ENCODE results near the gene UCHL1. TPM values are rescaled to one million over a fixed set of nuclear protein-coding genes. Genes with fewer than 3 reads are reported as not detected.
A peak's percentile ranks its signal among the peaks of the same experiment; 100 is the strongest.

The UCHL1 gene
- total RNA-seq, result 10 to 100 TPM in 3 of 4 donors, 1 to 10 TPM in 1; 7.0 to 61.1 (median 19.0) TPM

DNA sequence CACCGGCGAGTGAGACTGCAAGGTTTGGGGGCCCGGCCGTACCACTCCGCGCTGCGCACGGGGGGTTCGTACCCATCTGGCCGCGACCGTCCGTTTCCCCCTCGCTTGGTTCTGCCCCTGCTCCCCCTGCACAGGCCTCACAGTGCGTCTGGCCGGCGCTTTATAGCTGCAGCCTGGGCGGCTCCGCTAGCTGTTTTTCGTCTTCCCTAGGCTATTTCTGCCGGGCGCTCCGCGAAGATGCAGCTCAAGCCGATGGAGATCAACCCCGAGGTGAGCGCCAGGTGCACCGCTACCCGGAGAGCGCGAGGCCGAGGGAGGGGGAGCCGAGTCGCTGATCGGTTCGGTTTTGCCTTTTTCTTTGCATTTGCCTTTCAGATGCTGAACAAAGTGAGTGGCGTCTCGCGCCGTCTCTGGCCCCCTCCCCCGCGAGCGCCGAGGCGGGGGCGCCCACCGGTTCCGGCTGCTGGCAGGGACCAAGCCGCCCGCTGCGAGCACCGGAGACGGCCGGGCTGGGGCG is at the start of gene UCHL1:
Gene UCHL1 (plus strand): TSS at position 189 of the 517 bp plus-strand sequence. CDS start 49 bp downstream, at position 238.
- peaks cover 0 to 20% of the 10 kb centered on the region in 2 donors for H3K27me3 ChIP-seq
- H3K27ac ChIP-seq, result no peak within 1 kb of the TSS
- peak within 1 kb of the TSS; percentile 16 to 55 (median 43) for H3K4me3 ChIP-seq
- DNase-seq, result no peak
- peaks cover 0 to 16% (median 8%) of the 10 kb centered on the region in 4 donors for H3K4me1 ChIP-seq
- no peaks in the 10 kb centered on the region for H3K36me3 ChIP-seq
- TF ChIP-seq, protein P1, sequence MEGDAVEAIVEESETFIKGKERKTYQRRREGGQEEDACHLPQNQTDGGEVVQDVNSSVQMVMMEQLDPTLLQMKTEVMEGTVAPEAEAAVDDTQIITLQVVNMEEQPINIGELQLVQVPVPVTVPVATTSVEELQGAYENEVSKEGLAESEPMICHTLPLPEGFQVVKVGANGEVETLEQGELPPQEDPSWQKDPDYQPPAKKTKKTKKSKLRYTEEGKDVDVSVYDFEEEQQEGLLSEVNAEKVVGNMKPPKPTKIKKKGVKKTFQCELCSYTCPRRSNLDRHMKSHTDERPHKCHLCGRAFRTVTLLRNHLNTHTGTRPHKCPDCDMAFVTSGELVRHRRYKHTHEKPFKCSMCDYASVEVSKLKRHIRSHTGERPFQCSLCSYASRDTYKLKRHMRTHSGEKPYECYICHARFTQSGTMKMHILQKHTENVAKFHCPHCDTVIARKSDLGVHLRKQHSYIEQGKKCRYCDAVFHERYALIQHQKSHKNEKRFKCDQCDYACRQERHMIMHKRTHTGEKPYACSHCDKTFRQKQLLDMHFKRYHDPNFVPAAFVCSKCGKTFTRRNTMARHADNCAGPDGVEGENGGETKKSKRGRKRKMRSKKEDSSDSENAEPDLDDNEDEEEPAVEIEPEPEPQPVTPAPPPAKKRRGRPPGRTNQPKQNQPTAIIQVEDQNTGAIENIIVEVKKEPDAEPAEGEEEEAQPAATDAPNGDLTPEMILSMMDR (IDR thresholded peaks at IDR 0.05), result no peak
- TF ChIP-seq POLR2A (IDR thresholded peaks at IDR 0.05), result no peak
- H3K9me3 ChIP-seq, result no peaks in the 10 kb centered on the region

DNA sequence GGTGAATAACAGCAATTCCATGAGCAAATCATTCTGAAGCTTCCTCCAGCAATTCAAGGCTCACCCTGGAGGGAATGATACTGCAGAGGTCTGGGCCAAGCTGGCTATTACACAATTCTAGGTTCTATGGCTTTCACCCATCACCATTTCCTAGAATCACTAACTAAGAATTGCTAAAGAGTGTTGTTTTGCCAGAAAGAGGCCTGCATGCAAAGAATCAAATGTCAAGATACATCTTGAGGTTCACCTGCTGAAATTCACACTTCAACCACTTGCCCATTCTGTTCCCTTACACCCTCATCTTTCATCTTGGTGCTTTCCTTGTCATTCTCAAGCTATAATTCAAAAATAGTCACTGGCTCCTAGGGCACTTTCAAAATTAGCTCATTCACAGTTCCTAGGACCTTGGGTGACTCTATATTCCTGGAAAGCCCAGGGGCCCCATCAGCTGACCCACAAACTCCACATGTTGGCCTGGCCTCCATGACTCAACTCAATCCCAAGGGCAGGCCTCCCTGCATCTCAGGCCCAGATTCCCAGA is 49.4 kb upstream of the UCHL1 start:
- Histone ChIP-seq H3K36me3 (no peaks in the 10 kb centered on the region), H3K4me3 (no peak overlapping the region), H3K9me3 (no peaks in the 10 kb centered on the region), H3K27ac (no peak overlapping the region), H3K4me1 (peaks cover 0 to 25% (median 0%) of the 10 kb centered on the region in 4 donors), H3K27me3 (no peaks in the 10 kb centered on the region)
- no peak for DNase-seq
- TF ChIP-seq POLR2A (IDR thresholded peaks at IDR 0.05), result no peak
- TF ChIP-seq, protein P1 (IDR thresholded peaks at IDR 0.05), result no peak

DNA sequence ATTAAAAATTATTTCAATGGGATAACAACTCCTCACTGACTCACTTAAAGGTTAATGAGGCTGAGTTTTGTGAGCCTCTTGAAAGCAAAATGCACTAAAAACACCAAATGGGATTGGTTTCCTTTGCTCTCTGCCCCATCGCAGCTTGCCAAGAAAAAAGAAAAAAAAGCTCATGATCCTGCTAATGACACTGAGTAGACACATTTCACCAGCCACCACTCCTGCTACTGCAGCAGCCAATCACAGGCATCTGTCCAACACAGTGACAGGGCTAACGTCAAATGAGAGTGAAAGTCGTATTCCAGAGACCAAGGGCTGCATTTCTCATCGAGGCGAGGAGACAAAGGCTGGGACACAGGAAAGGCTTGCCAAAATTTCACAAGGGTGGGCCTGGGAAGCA is 47.5 kb upstream of the UCHL1 start:
- TF ChIP-seq, protein P1 (IDR thresholded peaks at IDR 0.05), result no peak
- no peak for TF ChIP-seq POLR2A (IDR thresholded peaks at IDR 0.05)
- DNase-seq, result peak in 2 of 3 donors; percentile 63 to 81
- no peaks in the 10 kb centered on the region for H3K27me3 ChIP-seq
- no peaks in the 10 kb centered on the region for H3K9me3 ChIP-seq
- H3K4me3 ChIP-seq, result peak overlapping the region in 2 of 4 donors; percentile 34 to 46
- no peaks in the 10 kb centered on the region for H3K36me3 ChIP-seq
- H3K27ac ChIP-seq, result peak overlapping the region in 2 of 4 donors; percentile 59 to 90
- H3K4me1 ChIP-seq, result peaks cover 0 to 25% (median 4%) of the 10 kb centered on the region in 4 donors

GRCh38 chr4:41209901-41210300 is 46.8 kb upstream of the UCHL1 start:
- Histone ChIP-seq H3K9me3 (no peaks in the 10 kb centered on the region), H3K27ac (peak overlapping the region in 3 of 4 donors; percentile 8 to 90 (median 59)), H3K4me1 (peaks cover 0 to 18% (median 5%) of the 10 kb centered on the region in 4 donors), H3K36me3 (no peaks in the 10 kb centered on the region), H3K4me3 (peak overlapping the region in 2 of 4 donors; percentile 34 to 46), H3K27me3 (no peaks in the 10 kb centered on the region)
- no peak for TF ChIP-seq POLR2A (IDR thresholded peaks at IDR 0.05)
- TF ChIP-seq, protein P1 (IDR thresholded peaks at IDR 0.05), result no peak
- DNase-seq, result peak in 1 of 3 donors; percentile 66

GRCh38 chr4:41211951-41212615 is 44.6 kb upstream of the UCHL1 start:
- TF ChIP-seq POLR2A (IDR thresholded peaks at IDR 0.05), result no peak
- TF ChIP-seq, protein P1 (IDR thresholded peaks at IDR 0.05), result no peak
- H3K9me3 ChIP-seq, result no peaks in the 10 kb centered on the region
- H3K27me3 ChIP-seq, result no peaks in the 10 kb centered on the region
- H3K4me1 ChIP-seq, result peaks cover 0 to 22% (median 7%) of the 10 kb centered on the region in 4 donors
- H3K4me3 ChIP-seq, result peak overlapping the region in 2 of 4 donors; percentile 85 to 86
- no peak overlapping the region for H3K27ac ChIP-seq
- DNase-seq, result no peak
- H3K36me3 ChIP-seq, result no peaks in the 10 kb centered on the region

Data from Peyer's patch (tissue), 4 donors.